ENCODE measurements around the gene PRPF31.

PRPF31 gene

GRCh38 chr19:54178581-54179261 lies 63.2 kb downstream of the PRPF31 start:
- ChIA-PET POLR2A (interaction anchor here (1.0 kb wide), 1 partner anchor 42 kb away, joined by 3 read pairs; the partner anchor contains the start of gene CNOT3), CTCF (interaction anchor here (1.6 kb wide), 2 partner anchors 9 to 11 kb away, joined by 6 to 7 read pairs; partner anchors contain the start of gene MBOAT7)
- H3K4me3 ChIP-seq (ENCODE audit: control insufficient read depth in 1 of 7, extremely low read depth in 1 of 7, insufficient read depth in 4 of 7, low read depth in 2 of 7, low read length in 6 of 7) = no peak overlapping the region
- H3K27me3 ChIP-seq (replicated peaks in 2 of 5; ENCODE audit: control insufficient read depth in 4 of 5, insufficient read depth in 5 of 5, low read length in 4 of 5) = no peaks in the 10 kb centered on the region
- H3K9me3 ChIP-seq (ENCODE audit: control extremely low read depth in 1 of 5, control insufficient read depth in 4 of 5, insufficient read depth in 2 of 5, low read depth in 1 of 5, low read length in 4 of 5) = no peaks in the 10 kb centered on the region
- H3K36me3 ChIP-seq (ENCODE audit: control insufficient read depth in 4 of 4, insufficient read depth in 4 of 4, low read length in 3 of 4) = peaks cover 5 to 71% (median 44%) of the 10 kb centered on the region in 4 experiments
- H3K4me1 ChIP-seq (ENCODE audit: control extremely low read depth in 1 of 4, control insufficient read depth in 4 of 4, insufficient read depth in 4 of 4, low read length in 3 of 4) = peaks cover 0 to 16% (median 13%) of the 10 kb centered on the region in 4 experiments
- 90% methylated on average over 18 of the region's 23 CpGs for WGBS (ENCODE audit: insufficient coverage)
- H3K27ac ChIP-seq (ENCODE audit: insufficient read depth in 1 of 2, low read depth in 1 of 2, low read length in 2 of 2, poor library complexity in 1 of 2, severe bottlenecking in 2 of 2) = no peak overlapping the region
- peak in 2 of 3 donors; percentile 30 to 31 for DNase-seq

GRCh38 chr19:54179262-54179852 lies 63.8 kb downstream of the PRPF31 start:
- WGBS (ENCODE audit: insufficient coverage) = 93% methylated on average over 8 of the region's 10 CpGs
- POLR2A ChIA-PET = interaction anchor here (1.0 kb wide), 1 partner anchor 42 kb away, joined by 3 read pairs; the partner anchor contains the start of gene CNOT3
- H3K36me3 ChIP-seq (ENCODE audit: control insufficient read depth in 4 of 4, insufficient read depth in 4 of 4, low read length in 3 of 4) = peaks cover 5 to 73% (median 48%) of the 10 kb centered on the region in 4 experiments
- DNase-seq = no peak
- no peaks in the 10 kb centered on the region for H3K9me3 ChIP-seq (ENCODE audit: control extremely low read depth in 1 of 5, control insufficient read depth in 4 of 5, insufficient read depth in 2 of 5, low read depth in 1 of 5, low read length in 4 of 5)
- peak overlapping the region; percentile 35 to 42 for H3K27ac ChIP-seq (ENCODE audit: insufficient read depth in 1 of 2, low read depth in 1 of 2, low read length in 2 of 2, poor library complexity in 1 of 2, severe bottlenecking in 2 of 2)
- H3K4me1 ChIP-seq (ENCODE audit: control extremely low read depth in 1 of 4, control insufficient read depth in 4 of 4, insufficient read depth in 4 of 4, low read length in 3 of 4) = peaks cover 0 to 15% (median 11%) of the 10 kb centered on the region in 4 experiments
- H3K27me3 ChIP-seq (replicated peaks in 2 of 5; ENCODE audit: control insufficient read depth in 4 of 5, insufficient read depth in 5 of 5, low read length in 4 of 5) = no peaks in the 10 kb centered on the region
- no peak overlapping the region for H3K4me3 ChIP-seq (ENCODE audit: control insufficient read depth in 1 of 7, extremely low read depth in 1 of 7, insufficient read depth in 4 of 7, low read depth in 2 of 7, low read length in 6 of 7)
- CTCF ChIA-PET = interaction anchor here (1.1 to 1.6 kb wide), 3 partner anchors 9 to 53 kb away, joined by 3 to 7 read pairs (median 6); partner anchors contain the start of gene MBOAT7

GRCh38 chr19:54179921-54180461 lies 64.4 kb downstream of the PRPF31 start:
- Histone ChIP-seq H3K4me1 (ENCODE audit: control extremely low read depth in 1 of 4, control insufficient read depth in 4 of 4, insufficient read depth in 4 of 4, low read length in 3 of 4) (peaks cover 0 to 15% (median 11%) of the 10 kb centered on the region in 4 experiments), H3K27ac (ENCODE audit: insufficient read depth in 1 of 2, low read depth in 1 of 2, low read length in 2 of 2, poor library complexity in 1 of 2, severe bottlenecking in 2 of 2) (peak overlapping the region in 1 of 2 experiments; percentile 35), H3K27me3 (replicated peaks in 2 of 5; ENCODE audit: control insufficient read depth in 4 of 5, insufficient read depth in 5 of 5, low read length in 4 of 5) (no peaks in the 10 kb centered on the region), H3K36me3 (ENCODE audit: control insufficient read depth in 4 of 4, insufficient read depth in 4 of 4, low read length in 3 of 4) (peaks cover 5 to 73% (median 48%) of the 10 kb centered on the region in 4 experiments), H3K4me3 (ENCODE audit: control insufficient read depth in 1 of 7, extremely low read depth in 1 of 7, insufficient read depth in 4 of 7, low read depth in 2 of 7, low read length in 6 of 7) (no peak overlapping the region), H3K9me3 (ENCODE audit: control extremely low read depth in 1 of 5, control insufficient read depth in 4 of 5, insufficient read depth in 2 of 5, low read depth in 1 of 5, low read length in 4 of 5) (no peaks in the 10 kb centered on the region)
- DNase-seq = peak; percentile 57 to 91 (median 87)
- ChIA-PET CTCF (interaction anchor here (1.1 to 1.6 kb wide), 3 partner anchors 9 to 52 kb away, joined by 3 to 7 read pairs (median 6); partner anchors contain the start of gene MBOAT7), POLR2A (interaction anchor here (1.0 kb wide), 1 partner anchor 43 kb away, joined by 3 read pairs; the partner anchor contains the start of gene CNOT3)
- 77% methylated on average over 10 of the region's 10 CpGs for WGBS (ENCODE audit: insufficient coverage)

- POLR2A ChIA-PET = no interaction called here
- Histone ChIP-seq H3K4me1 (ENCODE audit: control extremely low read depth in 1 of 4, control insufficient read depth in 4 of 4, insufficient read depth in 4 of 4, low read length in 3 of 4) (peaks cover 0 to 15% (median 11%) of the 10 kb centered on the region in 4 experiments), H3K27ac (ENCODE audit: insufficient read depth in 1 of 2, low read depth in 1 of 2, low read length in 2 of 2, poor library complexity in 1 of 2, severe bottlenecking in 2 of 2) (peak overlapping the region in 1 of 2 experiments; percentile 35), H3K27me3 (replicated peaks in 2 of 5; ENCODE audit: control insufficient read depth in 4 of 5, insufficient read depth in 5 of 5, low read length in 4 of 5) (no peaks in the 10 kb centered on the region), H3K36me3 (ENCODE audit: control insufficient read depth in 4 of 4, insufficient read depth in 4 of 4, low read length in 3 of 4) (peaks cover 8 to 72% (median 51%) of the 10 kb centered on the region in 4 experiments), H3K4me3 (ENCODE audit: control insufficient read depth in 1 of 7, extremely low read depth in 1 of 7, insufficient read depth in 4 of 7, low read depth in 2 of 7, low read length in 6 of 7) (no peak overlapping the region), H3K9me3 (ENCODE audit: control extremely low read depth in 1 of 5, control insufficient read depth in 4 of 5, insufficient read depth in 2 of 5, low read depth in 1 of 5, low read length in 4 of 5) (no peaks in the 10 kb centered on the region)
- DNase-seq = no peak
- CTCF ChIA-PET = interaction anchor here (1.1 to 1.6 kb wide), 3 partner anchors 9 to 52 kb away, joined by 3 to 7 read pairs (median 6); partner anchors contain the start of gene MBOAT7
- over 99% methylated on average over 25 of the region's 37 CpGs for WGBS (ENCODE audit: insufficient coverage)
Observed at GRCh38 chr19:54180691-54181091, 65.1 kb downstream of the PRPF31 start.
